ENCODE data around the gene GPR146.

GPR146 gene

GRCh38 chr7:1090236-1090635 is 45.9 kb downstream of the GPR146 start:
- in situ Hi-C loops (cut with MboI; ENCODE audit: low sequenced_read_pairs) = no loop called here

GRCh38 chr7:1090686-1091643 is 46.6 kb downstream of the GPR146 start:
- in situ Hi-C loops (cut with MboI; ENCODE audit: low sequenced_read_pairs) = no loop called here

DNA sequence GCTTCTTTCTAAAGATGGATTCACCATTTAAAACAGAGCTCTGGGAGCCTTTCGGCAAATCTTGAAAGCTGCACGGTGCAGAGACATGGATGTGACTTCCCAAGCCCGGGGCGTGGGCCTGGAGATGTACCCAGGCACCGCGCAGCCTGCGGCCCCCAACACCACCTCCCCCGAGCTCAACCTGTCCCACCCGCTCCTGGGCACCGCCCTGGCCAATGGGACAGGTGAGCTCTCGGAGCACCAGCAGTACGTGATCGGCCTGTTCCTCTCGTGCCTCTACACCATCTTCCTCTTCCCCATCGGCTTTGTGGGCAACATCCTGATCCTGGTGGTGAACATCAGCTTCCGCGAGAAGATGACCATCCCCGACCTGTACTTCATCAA is 47.3 kb downstream of the GPR146 start:
- in situ Hi-C loops (cut with MboI; ENCODE audit: low sequenced_read_pairs) = no loop called here

GRCh38 chr7:1092161-1092632 is 47.9 kb downstream of the GPR146 start:
- in situ Hi-C loops (cut with MboI; ENCODE audit: low sequenced_read_pairs) = no loop called here

DNA sequence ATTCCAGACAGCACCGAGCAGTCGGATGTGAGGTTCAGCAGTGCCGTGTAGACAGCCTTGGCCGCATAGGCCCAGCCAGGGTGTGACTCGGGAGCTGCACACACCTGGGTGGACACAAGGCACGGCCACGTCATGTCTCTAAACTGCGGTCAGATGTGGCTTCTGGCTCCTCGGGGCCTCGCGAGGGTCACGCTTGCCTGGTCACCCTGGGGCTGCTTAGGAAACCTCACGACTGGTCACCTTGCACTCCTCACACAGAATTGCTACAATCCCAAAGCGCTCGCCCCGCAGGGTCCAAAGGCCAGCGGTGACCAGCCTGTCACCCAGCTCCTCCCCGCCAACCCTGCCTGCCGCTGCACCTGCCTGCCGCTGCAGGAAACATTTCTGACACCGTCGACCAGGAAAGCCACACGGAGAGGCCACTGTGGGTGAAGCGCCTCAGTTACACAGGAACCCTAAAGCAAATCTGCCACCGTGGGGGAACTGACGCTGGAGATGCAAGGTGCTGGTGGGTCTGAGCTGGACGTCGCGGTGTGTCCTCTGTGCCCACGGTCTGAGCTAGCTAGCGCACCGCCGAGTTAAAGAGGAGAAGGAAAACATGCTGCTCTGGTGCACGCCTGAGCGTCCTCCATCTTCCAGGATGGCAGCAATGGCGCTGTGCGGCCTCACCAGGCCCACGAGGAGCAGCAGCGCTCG is 48.6 kb downstream of the GPR146 start:
- in situ Hi-C loops (cut with MboI; ENCODE audit: low sequenced_read_pairs) = no loop called here

- in situ Hi-C loops (cut with MboI; ENCODE audit: low sequenced_read_pairs) = no loop called here
Observed at GRCh38 chr7:1093502-1093843, 49.1 kb downstream of the GPR146 start.

DNA sequence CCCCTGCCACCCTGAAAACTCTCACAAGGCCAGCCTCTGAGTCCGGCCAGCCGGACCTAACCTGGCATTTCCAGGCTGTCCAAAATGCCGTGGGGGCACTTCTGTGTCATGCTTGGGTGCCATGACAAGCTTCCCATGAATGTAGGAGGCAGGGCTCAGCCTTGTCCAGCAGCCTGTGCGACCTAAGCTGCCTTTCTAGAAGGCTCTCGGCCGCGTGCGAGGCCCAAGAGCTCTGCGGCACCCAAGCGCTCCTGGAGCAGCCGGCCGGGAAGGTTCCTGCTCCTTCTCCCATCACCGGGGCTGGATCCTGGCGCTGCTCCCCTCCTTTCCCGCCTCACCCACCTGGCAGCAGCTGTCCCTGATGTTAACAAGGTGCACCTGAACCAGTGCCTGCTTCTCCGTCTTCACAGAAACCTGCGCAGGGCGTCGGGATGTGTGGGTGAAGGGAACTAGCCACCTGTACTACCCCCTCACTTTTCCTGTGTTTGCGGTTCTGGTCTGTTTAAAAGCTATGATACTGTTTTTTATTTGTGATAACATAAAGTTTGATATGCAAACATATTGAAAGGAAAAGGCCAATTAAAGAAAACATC is 49.7 kb downstream of the GPR146 start:
- in situ Hi-C loops (cut with MboI; ENCODE audit: low sequenced_read_pairs) = no loop called here

GRCh38 chr7:1094870-1095269 is 50.5 kb downstream of the GPR146 start:
- in situ Hi-C loops (cut with MboI; ENCODE audit: low sequenced_read_pairs) = no loop called here

DNA sequence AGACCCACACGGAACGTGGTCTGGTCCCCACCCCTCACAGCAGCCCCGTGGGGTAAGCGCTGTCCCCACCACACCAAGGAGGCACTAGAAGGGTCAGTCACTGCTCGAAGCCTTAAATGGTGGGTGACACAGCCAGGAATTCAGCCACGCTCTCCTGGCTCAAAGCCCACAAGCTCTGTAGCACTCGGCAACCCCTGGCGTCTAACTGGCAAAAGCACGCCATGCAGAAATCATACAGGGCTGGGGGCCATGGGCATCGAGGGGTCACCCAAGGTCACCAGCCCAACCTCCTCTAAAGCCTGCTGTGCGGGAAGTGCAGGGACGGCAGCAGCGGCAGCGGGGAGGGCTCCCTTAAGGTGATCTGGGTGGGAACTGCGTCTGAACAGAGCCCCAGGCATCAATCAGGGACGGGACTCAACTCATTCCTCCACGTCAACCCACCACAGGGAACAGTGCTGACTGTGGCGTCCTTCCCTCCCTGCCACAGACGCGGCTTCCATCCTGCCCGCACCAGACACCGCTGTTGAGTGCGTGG is 51.3 kb downstream of the GPR146 start:
- in situ Hi-C loops (cut with MboI; ENCODE audit: low sequenced_read_pairs) = no loop called here

DNA sequence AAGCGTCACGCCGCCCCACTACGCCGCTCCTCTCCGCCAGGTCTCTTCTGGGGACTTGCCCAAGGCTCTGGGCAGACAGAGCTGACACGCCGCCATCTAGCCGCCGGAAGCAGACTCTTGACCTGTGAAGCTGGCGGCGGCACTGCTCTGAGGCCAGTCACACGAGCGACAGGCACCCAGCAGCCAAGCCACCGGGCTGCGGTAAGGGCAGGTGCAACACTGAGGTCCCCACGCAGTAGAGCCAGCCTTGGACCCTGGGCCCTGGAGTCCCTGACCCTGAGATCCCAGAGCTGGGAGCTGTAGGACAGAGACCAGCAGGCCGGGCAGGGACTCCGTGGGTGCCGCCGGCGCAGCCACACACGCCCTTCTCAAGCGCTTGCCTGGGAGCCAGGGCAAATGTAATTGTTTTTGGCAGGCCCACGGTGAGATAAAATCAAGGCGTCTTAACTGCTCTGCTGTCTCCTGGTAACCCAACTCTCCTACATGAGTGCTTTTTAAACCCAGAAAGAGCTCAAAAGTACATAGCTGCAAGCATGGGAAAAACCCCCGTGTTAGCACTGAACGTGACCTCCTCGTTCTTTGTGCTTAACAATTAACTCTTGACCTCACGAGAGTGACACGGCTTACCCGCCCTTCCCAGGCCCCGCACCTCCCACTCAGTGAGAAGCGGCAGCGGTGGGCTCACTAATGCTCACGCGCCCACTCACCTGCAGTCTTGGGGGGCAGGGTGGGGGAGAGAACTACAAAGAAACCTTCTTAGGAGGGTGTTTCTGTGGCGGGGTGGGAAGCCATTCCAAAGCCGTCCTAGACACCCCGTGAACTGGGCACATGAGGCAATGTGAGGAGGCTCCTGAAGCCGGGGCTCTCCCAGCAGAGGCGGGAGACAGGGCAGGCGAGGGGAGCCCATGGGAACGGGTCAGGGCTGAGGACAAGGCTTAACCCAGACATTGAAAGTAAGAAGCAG is 52.1 kb downstream of the GPR146 start:
- in situ Hi-C loops (cut with MboI; ENCODE audit: low sequenced_read_pairs) = no loop called here

GRCh38 chr7:1097120-1097504 is 52.8 kb downstream of the GPR146 start:
- in situ Hi-C loops (cut with MboI; ENCODE audit: low sequenced_read_pairs) = no loop called here

GRCh38 chr7:1098243-1099153 is 54.2 kb downstream of the GPR146 start:
- in situ Hi-C loops (cut with MboI; ENCODE audit: low sequenced_read_pairs) = no loop called here

GRCh38 chr7:1099154-1099542 is 54.8 kb downstream of the GPR146 start:
- in situ Hi-C loops (cut with MboI; ENCODE audit: low sequenced_read_pairs) = no loop called here

- in situ Hi-C loops (cut with MboI; ENCODE audit: low sequenced_read_pairs) = no loop called here
Observed at GRCh38 chr7:1099637-1100036, 55.3 kb downstream of the GPR146 start.

DNA sequence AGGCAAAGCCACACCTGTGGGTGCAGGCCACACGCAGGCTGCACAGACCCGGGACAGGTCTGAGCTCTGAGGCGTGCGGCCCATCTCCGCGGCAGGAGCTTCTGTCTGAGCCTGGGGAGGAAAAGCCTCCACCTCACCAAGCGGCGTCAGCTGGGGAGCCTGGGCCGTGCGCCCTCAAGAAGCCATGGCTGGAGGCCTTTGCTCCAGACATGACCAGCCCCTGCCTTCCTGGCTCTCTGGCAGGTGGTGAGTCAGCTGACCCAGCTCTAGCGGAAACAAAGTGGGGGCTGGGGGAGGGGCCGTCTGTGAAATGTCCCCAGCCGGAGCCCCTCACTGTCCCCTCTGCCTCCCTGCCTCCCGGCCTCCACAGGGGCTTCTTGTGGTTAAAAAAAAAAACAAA is 56.0 kb downstream of the GPR146 start:
- in situ Hi-C loops (cut with MboI; ENCODE audit: low sequenced_read_pairs) = no loop called here

DNA sequence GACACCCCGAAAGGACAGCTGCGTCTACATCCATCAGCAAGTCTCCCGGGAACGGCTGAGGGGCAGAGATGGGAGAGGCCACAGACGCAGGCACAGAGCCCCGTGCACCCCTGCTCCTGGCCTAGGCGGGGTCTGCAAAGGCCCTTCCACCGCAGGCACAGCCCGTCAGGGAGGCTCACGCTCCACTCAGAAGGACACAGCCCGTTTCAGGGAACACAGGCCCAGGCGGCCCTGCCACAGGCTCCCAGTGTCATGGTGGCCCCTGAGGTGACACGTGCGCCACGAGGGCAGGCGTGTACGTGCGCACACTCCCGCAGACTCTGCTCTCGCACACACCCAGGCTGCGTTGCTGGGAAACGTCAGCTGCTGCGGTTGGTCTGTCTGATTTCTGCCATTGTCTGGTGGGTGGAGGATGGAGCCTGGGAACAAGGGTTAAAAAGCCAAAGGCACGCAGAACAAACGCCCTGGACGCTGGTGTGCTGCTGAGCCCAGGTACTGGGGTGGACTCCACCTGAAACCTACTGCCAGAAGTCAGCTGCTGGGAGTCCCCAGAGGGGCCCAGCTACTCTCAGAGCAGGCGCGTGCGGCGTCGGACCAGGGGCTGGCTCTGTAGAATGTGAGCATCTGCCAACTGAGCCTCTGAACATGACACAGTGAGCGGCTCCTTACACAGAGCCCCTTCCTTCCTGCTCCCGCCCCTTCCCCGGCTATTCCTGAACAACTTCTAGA is 56.7 kb downstream of the GPR146 start:
- in situ Hi-C loops (cut with MboI; ENCODE audit: low sequenced_read_pairs) = no loop called here

DNA sequence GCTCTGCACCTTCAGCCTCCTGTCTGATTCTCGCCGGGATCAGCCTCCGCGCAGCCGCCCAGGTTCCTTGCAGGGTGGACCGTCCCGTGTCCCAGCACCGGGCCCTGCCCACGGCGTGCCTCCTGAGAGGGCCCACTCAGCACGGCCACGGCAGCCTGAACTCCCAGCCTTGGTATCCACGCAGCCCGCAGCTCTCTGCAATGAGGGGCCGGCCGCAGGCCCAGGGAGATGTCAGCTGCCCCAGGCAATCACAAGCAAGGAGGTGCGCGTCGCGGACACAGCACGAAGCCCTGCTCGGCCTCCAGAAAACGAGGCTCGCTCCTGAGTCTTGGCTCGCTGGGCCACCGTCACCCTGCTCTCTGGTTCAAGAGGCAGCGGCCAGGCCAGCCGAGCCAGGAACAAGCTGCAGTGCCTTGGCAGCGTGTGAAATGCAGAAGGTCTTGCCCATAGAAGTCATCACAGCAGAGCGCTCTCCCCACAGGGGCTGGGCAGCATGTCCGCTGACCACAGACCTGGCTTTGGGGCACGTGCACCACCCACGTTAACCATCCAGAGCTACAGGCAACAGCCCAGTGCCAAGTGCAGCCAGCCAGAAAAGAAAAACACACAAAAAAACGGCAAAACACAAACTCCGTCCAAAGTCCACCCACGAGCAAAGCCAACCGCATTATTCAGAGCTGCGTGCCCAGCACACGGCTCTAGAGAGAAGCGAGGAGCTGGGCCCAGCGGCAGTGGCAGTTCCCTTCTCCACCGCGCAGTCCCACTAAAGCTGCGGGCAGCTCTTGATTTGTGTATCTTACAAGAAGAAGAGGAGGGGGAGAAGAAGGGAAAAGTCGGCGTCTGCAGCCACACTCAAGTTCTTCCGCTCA is 57.5 kb downstream of the GPR146 start:
- in situ Hi-C loops (cut with MboI; ENCODE audit: low sequenced_read_pairs) = no loop called here
